ENCODE measurements around the gene TUBA4A.

DNA sequence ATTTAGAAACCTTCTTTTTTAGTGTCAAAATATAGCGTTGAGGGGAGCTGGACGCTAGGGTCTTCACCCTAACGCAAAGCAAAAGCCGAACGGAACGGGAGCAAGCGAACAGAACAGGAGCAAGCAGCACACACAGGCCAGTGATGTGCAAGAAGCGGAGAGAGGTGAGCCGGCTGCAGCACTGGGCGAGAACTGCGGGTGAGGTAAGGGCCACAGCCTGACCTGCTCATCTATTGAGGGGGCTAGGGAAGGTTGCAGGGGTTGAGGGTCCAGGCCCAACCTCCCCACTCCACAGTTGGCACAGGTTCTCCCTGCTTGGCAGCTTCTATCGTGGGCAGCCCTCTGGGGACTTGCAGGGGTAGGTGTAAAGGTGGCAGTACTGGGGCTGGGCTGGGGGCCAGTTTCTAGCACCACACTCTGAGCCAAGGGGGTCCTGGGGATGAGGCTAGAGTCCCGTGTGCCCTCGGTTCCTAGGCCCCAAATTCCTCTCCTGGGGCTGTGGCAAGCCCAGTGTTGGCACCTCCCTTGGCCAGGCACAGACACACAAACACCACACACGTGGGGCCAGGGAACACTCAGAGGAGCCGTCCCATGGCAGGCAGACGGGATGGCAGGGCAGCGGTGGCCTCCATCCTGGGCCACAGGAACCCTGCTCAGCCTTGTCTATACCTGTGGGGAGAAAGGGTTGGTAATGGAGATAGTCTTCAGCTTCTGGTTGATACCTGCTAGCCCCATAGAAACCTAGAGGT is 33.8 kb downstream of the TUBA4A start:
- TF ChIP-seq CTCF (IDR thresholded peaks at IDR 0.05) (no peak), USF1 (CRISPR knock-in tag; IDR thresholded peaks at IDR 0.05) (no peak), ZNF317 (CRISPR knock-in tag; IDR thresholded peaks at IDR 0.05; ENCODE audit: borderline replicate concordance, low read depth) (no peak), FOXK1 (CRISPR knock-in tag; IDR thresholded peaks at IDR 0.05) (no peak), SP1 (CRISPR knock-in tag; conservative IDR thresholded peaks at IDR 0.05) (no peak), ZNF138 (CRISPR knock-in tag; conservative IDR thresholded peaks at IDR 0.05) (no peak), ZNF219 (CRISPR knock-in tag; IDR thresholded peaks at IDR 0.05; ENCODE audit: borderline replicate concordance) (no peak), ATF2 (CRISPR knock-in tag; IDR thresholded peaks at IDR 0.05; ENCODE audit: borderline replicate concordance, low read depth) (no peak), CREM (CRISPR knock-in tag; IDR thresholded peaks at IDR 0.05) (no peak), ELF4 (CRISPR knock-in tag; IDR thresholded peaks at IDR 0.05; ENCODE audit: low read depth) (no peak)
- TF ChIP-seq, protein P1, sequence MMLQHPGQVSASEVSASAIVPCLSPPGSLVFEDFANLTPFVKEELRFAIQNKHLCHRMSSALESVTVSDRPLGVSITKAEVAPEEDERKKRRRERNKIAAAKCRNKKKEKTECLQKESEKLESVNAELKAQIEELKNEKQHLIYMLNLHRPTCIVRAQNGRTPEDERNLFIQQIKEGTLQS (CRISPR knock-in tag; conservative IDR thresholded peaks at IDR 0.05) = no peak

Data from WTC11 (cell line).